ENCODE data around the gene CTNNAL1. TPM values are rescaled to one million over a fixed set of nuclear protein-coding genes. Genes with fewer than 3 reads are reported as not detected.
"Not testable (repeated sequence)": the region's sequence is repeated elsewhere in the genome, so short reads cannot be mapped to it uniquely, and the experiment has no call there.

The CTNNAL1 gene
- total RNA-seq, 4 donors from 2014 or later = 4.4 to 40.4 (median 6.2) TPM

DNA sequence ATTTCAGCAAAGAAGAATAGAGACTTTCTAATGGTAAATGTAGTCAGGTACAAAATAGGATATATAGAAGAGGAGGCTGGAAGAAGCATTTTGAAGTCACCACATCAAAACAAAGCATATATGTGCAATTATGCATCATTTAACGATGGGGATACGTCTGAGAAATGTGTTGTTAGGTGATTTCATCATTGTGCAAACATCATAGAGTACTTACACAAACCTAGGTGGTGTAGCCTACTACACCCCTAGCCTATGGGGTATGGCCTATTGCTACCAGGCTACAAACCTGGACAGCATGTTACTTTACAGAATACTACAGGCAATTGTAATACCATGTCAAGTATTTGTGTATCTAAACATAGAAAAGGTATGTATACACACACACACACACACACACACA, 107.8 kb downstream of the CTNNAL1 start:
- H3K27ac ChIP-seq = no peak overlapping the region
- H3K4me1 ChIP-seq = no peaks in the 10 kb centered on the region
- DNase-seq = no peak
- no peak overlapping the region for H3K4me3 ChIP-seq
- H3K36me3 ChIP-seq = peaks cover 0 to 89% (median 0%) of the 10 kb centered on the region in 3 donors
- no peak for TF ChIP-seq CTCF (IDR thresholded peaks at IDR 0.05)
- H3K9me3 ChIP-seq = no peaks in the 10 kb centered on the region
- no peaks in the 10 kb centered on the region for H3K27me3 ChIP-seq

DNA sequence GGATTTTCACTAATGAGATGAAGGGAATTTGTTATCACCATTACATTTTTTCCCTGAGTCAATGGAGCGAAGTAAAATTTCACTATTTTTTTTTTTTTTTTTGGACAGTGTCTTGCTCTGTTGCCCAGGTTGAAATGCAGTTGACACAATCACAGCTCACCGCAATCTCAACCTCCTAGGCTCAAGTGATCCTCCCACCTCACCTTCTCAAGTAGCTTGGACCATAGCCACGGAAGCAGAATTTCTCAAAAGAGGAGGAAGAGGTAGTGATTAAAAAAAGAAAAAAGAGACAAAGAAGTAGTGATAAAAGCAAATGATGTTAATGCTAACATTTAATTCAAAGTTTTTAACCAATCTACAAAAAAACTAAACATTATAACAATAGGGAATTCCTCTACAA, 109.1 kb downstream of the CTNNAL1 start:
- Histone ChIP-seq H3K27me3 (no peaks in the 10 kb centered on the region), H3K36me3 (peaks cover 0 to 89% (median 0%) of the 10 kb centered on the region in 3 donors), H3K4me1 (no peaks in the 10 kb centered on the region), H3K27ac (no peak overlapping the region), H3K4me3 (no peak overlapping the region), H3K9me3 (no peaks in the 10 kb centered on the region)
- DNase-seq = no peak
- TF ChIP-seq CTCF (IDR thresholded peaks at IDR 0.05) (no peak), POLR2A (IDR thresholded peaks at IDR 0.05) (no peak)

DNA sequence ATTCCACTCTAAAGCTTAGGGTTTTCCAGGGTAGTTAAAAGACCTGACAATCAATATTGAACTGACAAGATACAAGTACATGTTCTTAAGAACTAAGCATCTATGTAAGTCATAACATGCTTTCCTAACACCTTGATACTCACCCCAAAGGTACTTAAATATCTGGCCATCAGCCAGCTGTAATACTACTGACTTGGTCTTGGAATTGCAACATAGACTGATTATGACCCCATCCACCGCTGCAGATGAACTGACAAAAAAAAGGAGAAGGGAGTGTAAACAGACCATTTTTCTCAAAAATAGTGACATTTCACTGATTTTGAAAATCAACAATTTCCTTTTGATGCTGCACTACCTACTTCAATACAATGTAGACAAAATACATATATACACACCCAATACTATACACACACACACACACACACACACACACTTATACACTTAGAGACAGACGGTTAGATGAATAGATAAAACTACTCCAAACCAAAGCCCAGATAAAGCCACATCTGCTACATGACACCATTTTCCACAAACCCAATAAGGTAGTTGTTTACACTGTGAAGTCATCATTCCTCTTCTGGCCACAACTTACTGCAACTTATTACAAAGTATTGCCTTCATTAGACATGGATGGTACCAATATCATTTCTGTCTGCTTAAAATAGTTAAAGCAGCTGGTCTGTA, 109.7 kb downstream of the CTNNAL1 start:
- Histone ChIP-seq H3K27ac (no peak overlapping the region), H3K4me3 (no peak overlapping the region), H3K4me1 (no peaks in the 10 kb centered on the region), H3K9me3 (no peaks in the 10 kb centered on the region), H3K36me3 (peaks cover 0 to 89% (median 4%) of the 10 kb centered on the region in 3 donors), H3K27me3 (no peaks in the 10 kb centered on the region)
- no peak for DNase-seq
- TF ChIP-seq CTCF (IDR thresholded peaks at IDR 0.05) = no peak
- TF ChIP-seq POLR2A (IDR thresholded peaks at IDR 0.05) = no peak

DNA sequence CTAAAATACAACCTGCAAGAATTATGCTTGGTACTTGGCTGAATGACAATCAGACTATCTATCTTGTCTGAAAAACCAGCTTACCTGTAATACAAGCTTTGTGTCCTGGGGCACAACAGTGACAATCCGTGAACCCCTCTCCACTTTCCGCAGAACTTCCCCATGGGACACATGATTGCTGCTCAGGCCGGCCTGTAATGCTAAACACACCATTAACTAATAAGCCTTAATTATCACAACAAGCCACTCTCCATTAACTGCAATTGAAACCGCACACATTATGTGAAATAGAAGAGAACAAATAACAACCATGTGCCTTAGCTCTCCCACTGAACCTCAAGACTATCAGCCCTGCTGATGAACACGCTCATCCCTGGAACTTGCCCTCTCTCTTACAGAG, 113.1 kb downstream of the CTNNAL1 start:
- H3K36me3 ChIP-seq = peaks cover 0 to 91% (median 5%) of the 10 kb centered on the region in 3 donors
- no peaks in the 10 kb centered on the region for H3K9me3 ChIP-seq
- H3K4me3 ChIP-seq = no peak overlapping the region
- no peak for DNase-seq
- TF ChIP-seq POLR2A (IDR thresholded peaks at IDR 0.05) (no peak), CTCF (IDR thresholded peaks at IDR 0.05) (no peak)
- no peaks in the 10 kb centered on the region for H3K4me1 ChIP-seq
- H3K27me3 ChIP-seq = no peaks in the 10 kb centered on the region
- H3K27ac ChIP-seq = no peak overlapping the region

GRCh38 chr9:108899023-108899695, 114.1 kb downstream of the CTNNAL1 start:
- H3K36me3 ChIP-seq = peaks cover 0 to 97% (median 5%) of the 10 kb centered on the region in 3 donors

DNA sequence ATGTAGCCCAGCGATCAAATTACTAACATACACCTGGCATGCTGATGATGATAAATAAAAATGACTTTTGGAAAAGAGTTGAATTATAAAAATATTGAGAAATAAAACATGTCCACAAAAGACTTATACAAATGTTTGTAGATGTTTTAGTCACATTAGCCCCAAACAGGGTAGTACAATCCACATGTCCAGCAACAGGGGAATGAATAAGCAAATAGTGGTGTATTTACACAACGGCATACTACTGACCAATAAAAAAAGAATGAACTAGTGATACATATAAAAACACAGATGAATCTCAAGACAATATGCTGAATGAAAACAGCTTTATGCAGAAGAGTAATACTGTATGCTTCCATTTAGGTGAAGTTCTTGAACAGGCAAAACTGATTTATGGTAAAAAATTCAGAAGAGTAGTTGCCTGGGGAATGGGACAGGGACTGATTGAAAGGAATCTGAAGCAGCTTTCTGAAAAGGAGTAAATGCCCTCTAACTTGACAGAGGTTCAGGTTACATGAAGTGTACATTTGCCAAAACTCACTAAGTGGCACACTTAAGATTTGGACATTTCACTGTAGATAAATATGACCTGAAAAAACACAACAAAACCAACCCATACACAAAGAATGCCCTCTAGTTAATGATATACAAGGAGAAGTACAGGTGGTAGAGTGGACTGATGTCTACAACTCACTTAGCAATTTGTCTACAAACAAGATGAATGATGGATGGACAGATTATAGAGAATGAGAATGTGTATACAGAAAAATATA, 115.8 kb downstream of the CTNNAL1 start:
- H3K27me3 ChIP-seq = no peaks in the 10 kb centered on the region
- no peak overlapping the region for H3K4me3 ChIP-seq
- H3K4me1 ChIP-seq = no peaks in the 10 kb centered on the region
- H3K27ac ChIP-seq = no peak overlapping the region
- no peaks in the 10 kb centered on the region for H3K9me3 ChIP-seq
- TF ChIP-seq POLR2A (IDR thresholded peaks at IDR 0.05) (no peak), CTCF (IDR thresholded peaks at IDR 0.05) (no peak)
- H3K36me3 ChIP-seq = peaks cover 0 to 97% (median 5%) of the 10 kb centered on the region in 3 donors
- DNase-seq = no peak

More at GRCh38 chr9:108899023-108899695, 114.1 kb downstream of the CTNNAL1 start:
- H3K27me3 ChIP-seq, H3K9me3 ChIP-seq, H3K27ac ChIP-seq, H3K4me3 ChIP-seq, H3K4me1 ChIP-seq, DNase-seq: not testable (repeated sequence)
